Lung microvascular endothelial cell (primary cell): Measurements from ENCODE around the gene SNPH. TPM values are rescaled to one million over a fixed set of nuclear protein-coding genes. Genes with fewer than 3 reads are reported as not detected.

Experiments
- DNase-seq, 2 donors: peaks; one replicate each; pipeline versions ENCODE4 v3.0.0 to v3.0.0-alpha.2; 2010; ENCODE audit warnings: low read depth in 2 of 2
- total RNA-seq: library from RNA; depleted of rRNA; stranded (reverse); fragments of >200 nt; gene quantifications from 2 replicates; pipeline ENCODE4 v1.2.1, GENCODE V29; 2014

Gene SNPH
- total RNA-seq, 1 donor from 2014 or later: 1.8 TPM

DNA sequence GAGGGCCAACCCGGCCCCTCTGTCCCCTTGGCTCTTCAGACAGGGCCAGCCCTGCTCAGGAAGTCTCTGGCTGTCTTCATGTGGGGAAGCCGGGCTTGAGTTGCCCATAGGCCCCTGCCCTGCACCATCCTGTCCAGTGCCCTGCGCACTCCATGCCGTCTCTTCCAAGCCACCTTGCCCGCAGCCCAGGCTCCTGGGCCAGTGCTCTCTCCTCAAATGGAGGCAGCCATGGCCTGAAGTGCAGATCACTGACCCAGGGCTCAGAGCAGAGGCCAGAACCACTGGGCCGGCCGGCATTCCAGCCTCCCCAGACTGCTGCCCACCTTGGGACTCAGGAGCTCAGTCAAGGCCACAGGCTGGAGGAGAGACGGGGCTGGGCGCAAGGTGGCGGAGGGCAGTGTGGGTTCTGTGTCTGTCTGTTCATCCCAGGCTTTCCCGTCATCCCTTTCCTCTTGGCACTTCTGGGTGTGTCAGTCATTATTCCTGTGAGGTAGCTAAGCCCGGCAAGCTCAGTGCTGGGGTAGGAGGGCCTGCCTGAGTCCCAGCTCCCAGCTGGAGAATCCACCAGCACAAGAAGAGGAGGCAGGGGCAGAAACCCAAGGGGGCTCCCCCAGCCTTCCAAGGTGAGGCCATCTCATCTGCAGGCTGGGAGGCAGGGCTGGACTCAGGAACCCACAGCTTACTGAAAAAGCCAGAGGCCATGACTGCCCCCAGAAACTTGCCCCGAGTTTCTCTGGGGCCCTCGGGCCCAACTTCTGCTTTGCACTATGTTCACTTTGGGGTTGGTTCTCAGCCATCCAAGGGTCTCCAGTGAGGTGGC lies 40.4 kb downstream of the SNPH start:
- DNase-seq: no peak

DNA sequence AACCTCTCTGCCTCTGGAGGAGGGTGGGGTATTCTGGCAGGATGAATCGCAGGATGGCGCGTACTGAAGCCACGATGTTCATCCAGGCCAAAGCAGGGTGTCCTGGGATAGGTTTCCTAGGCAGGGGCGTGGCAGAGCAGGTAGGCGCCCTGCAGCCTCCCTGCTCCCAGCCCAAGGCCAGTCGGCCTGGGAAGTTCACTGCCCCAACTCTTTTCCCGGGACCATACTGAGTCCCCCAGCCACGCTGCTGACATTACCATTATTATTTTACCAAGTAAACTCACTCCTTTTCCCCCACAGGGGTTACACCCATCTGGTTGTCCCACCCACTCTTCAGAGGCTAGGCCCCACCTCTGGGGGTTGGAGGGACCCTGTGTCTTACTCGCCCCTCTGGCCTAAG lies 41.1 kb downstream of the SNPH start:
- DNase-seq: no peak

DNA sequence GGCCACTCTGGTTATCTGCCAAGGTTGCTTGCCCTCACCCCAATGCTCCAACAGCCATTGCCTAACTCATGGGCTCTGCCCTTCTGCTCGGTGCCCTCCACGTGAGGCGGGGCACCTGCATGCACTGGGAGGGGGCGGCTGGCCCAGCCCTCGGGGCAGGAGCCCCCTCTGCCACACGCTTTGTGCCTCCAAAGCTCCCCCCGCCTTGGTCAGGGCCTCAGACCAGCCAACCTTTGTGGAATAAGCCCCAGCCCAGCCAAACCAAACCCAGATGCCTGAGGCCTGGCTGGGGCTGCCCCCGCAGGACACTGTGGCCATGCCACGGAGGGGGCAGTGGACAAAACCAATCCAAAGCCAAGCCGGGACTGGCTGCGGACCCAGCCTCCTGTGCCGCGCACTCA lies 41.5 kb downstream of the SNPH start:
- no peak for DNase-seq

DNA sequence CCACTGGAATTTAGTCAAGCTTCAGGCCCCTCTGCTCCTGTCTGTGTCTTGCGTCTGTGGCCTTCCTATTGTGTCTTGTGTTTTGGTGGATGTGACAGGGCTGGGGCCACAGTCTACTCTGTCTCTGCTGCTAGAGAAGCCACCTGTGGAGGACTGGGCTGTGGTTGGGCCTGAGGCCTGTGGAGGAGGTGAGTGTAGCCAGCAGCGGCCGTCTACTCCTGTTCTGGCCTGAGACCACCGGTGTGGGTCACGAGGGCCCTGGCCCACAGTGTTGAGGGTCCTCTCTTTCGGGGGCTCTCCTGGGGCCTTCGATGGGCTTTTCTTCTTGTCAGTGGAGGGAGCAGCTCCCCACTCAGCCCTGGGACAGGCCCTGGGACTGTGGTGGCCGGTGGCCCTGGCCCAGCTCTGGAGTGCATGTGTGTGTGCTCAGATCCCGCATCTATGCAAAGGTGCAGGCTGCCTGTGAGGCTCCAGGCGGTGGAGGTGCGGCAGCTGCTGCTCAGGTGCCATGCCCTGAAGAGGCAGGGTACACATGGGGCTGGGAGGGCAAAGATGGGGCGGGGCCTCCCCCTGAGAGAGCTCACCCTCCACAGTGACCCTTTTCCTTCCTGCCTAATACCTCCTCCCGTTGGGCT lies 42.1 kb downstream of the SNPH start:
- no peak for DNase-seq

DNA sequence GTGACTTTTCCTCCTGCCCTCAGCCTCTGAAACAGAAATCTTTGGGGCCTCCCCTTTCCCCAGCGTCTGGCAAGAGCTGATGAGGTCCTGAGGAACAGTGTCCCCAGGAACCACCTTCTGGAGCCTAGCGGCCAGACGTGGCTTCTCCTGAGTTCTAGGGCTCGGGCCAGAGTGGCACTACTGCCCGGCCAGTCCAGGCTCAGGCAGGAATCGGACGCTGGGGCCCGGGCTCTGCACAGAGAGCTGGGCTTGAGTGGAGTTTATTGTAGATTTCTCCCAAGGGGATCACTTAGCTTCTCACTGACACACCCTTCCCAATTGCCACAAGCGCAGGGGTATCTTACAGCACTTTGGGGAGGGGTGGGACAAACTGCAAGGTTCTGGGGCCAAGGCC lies 42.6 kb downstream of the SNPH start:
- DNase-seq: no peak

DNA sequence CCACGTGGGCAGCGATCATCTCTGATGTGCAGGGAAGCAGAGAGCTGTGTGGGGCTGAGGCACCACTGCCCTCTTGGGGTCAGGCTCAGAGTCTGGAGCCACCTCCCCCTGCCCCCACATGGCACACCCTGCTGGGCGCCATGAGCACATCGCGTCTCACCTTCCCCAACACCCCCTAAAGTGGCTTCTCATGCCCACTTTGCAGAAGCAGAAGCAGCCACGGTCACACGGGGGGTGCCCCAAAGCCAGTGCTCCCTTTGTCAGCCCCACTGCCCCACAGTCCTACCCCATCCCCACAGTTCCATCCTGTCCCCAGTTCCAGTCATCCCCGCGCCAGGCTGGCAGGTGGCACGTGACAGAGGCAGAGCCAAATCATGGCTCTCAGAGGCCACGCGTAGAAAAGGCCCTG lies 43.3 kb downstream of the SNPH start:
- no peak for DNase-seq

DNA sequence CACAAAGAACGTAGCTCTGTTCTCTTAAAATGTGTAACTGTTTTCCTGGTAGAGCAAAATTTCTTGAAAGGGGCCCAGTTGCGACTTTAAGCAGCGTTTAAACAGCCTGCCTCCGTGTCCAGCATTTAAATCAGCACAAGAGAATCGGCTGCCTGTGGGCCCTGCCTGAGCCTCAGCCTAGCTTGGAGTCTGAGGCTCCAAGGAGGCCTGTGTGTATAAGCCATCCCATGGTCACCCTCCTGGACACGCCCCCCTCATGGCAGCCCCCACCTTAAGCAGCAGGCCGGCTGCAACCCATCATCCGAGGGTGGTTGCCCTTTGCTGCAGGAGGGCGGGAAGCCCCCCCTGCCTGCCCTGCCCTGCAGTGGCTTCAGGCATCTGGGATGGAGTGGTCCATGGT lies 44.0 kb downstream of the SNPH start:
- no peak for DNase-seq

DNA sequence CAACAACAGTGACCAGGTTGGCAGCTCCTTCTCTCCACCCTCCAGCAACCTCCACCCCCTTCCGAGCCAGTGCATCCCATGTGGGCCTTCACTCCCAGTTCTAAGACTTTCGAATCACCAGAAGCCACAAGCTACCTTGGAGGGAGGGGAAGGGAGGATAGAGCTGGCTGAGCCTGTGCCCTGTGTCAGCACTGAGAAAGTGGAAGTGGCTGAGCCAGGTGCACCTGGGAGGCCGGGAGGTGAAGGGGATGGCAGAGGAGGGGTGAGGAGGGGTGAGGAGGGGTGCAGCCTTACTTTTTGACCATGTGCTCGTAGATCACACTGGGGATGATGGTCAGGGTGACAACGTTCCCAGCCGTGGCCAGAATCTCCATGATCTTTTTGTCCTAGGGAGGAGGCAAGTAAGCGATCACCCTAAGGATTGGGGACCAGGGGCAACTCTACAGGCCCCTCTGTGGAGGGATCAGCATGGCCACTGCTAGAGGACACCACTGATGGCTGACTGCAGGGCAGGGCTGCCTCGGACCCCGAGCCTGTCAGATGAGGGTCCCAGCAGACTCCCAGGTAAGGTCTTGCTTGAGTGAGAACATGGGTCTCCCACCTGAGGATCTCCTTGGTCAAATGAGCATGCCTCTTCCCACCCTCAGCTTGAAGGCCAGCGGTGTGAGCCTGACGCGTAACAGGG lies 44.6 kb downstream of the SNPH start:
- no peak for DNase-seq

DNA sequence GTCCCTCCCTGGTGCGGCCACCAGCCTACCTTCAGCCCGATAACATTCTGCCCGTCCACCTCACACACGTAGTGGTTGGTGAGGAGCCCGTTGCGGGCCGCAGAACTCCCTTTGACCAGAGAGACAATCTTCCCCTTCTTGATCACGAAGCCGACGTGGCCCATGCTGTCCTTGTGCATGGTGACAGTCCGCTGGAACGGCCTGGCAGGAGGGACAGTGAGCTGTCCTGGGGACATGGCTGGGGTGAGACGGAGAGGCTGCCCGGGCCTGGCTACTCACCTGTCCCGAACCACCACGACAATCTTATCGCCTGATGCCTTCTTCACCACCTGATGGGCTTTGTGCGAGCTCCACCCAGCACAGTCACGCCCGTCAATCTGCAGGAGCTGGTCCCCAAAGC lies 46.2 kb downstream of the SNPH start:
- no peak for DNase-seq

DNA sequence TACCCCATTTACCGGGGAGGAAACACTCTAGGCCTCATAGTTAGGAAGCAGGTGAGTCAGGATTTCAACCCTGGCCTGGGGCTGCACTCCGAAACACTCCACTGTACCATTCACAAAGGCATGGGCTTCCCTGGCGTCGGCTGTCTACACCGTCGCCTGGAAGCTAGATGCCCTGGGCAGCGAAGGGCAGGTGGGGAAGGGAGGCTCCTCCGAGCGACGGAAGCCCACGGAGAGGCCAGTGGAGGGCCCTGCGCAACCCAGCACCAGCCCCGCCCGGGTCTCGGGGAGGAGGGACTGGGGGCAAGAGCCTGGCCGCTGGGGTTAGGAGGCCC lies 46.8 kb downstream of the SNPH start:
- no peak for DNase-seq

DNA sequence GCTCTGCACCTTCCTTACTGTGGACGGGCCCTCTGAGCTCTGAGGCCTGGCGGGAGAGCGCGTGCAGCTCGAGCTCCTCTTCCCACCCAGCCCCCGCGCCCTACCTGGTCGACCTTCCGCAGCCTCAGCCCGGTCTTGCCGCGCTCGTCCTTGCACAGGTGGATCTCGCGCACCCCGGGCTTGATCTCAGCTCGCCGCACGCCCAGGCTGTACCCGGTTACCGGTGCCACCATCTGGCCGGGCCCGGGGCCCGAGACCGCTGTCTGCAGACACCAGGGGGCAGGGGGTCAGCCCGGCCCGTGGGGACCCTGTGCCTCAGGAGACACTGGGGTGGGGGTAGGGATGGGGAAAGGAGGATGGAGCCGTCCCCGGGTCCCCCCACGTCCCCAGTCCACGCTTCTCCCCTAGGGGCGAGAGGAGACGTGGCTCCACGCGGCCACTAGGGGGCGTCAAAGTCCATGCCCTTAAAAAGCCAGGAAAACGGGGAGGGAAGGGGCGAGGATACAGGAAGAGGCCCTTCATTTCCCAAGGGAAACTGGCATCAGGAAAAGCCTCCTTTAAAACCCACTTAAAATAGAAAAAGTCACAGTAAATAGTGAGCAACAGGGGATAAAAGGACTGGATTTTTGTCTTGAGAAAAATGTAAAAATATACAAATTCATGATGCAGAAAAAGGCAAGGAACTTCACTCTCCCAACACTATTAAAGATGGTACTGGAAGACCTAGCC lies 47.3 kb downstream of the SNPH start:
- DNase-seq: peak; percentile 82 to 90

DNA sequence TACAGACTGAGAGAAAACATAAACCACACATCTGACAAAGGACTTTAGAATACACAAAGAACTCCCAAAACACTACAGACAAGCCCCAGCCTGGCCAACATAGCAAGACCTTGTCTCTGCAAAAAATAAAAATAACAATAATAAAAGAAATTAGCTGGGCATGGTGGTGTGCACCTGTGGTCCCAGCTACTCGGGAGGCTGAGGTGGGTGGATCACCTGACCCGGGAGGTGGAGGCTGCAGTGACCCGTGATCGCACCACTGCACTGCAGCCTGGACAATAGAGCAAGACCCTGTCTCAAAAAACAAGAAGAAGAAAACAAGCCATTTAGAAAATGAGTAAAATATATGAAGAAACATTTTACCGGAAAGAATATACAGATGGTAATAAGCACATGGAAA lies 49.7 kb downstream of the SNPH start:
- no peak for DNase-seq

DNA sequence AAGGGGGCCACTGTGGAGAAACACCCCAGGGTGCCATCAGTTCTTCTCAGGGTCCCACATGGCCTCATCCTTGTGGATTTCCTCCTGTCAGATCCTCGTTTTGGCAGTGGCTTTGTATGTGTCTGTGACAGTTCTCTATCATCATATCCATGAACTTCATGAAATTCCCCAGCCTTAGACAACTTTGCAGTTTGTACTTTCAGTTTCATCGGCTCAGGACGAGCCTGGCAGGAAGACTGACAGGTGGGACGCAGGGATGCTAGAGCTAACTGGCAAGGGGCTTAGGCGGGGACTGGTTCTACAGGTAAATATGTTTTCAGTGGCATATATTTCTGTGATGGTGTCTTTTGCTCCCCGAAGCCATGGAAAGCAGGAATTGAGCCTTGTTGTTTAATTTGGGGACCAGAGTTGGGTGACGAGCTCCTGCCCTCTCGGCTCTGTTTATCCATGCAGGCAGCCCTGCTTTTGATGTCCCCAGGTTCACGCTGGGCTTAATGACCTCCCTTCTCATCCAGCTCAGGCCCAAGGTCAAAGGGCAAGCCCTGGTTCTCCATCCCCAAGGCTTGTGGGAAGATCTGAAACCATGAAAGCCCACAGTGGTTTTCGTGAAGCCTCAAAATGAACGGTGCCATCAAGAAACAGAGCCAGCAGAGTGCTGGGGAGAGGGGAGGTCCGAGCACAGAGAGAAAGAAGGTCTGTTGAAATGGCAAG lies 51.6 kb downstream of the SNPH start:
- peak; percentile 32 to 62 for DNase-seq

DNA sequence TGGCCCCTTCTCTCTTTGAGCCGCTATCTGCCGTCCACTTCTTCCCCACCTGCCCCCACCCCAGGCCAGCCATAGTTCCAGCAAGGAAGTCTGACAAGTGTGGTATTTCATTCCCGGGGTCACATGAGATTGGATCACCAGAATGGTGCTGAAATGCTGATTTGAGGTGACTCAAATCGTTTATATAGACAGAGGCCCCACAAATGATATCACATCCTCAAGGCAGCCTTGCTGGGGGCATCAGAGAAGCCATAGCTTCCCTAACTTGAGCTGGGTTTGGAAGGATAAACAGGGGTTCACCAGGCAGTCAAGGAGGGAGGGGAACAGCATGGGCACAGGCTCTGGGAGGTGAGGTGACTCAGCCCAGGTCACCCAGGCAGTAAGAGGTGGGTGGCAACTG lies 53.0 kb downstream of the SNPH start:
- DNase-seq: peak in 1 of 2 donors; percentile 46

DNA sequence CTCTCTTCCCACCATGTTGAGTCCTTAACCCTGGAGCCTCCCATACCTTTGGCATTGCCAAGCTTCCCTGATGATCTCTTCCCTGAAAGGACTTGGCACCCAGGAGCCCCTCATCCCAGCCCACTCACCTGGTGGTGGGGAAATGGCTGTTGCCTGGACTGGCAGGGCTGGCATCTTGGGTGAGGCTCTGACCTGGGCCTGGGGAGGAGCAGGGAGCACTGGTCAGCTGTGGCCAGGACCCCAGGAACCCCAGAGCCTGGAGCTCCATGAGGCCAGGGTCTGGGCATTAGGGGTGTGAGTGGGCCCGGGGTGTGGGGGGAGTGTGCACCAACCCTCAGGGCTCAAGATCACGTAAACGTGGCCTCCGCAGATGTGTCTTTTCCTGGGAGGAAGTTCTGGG lies 53.4 kb downstream of the SNPH start:
- no peak for DNase-seq

DNA sequence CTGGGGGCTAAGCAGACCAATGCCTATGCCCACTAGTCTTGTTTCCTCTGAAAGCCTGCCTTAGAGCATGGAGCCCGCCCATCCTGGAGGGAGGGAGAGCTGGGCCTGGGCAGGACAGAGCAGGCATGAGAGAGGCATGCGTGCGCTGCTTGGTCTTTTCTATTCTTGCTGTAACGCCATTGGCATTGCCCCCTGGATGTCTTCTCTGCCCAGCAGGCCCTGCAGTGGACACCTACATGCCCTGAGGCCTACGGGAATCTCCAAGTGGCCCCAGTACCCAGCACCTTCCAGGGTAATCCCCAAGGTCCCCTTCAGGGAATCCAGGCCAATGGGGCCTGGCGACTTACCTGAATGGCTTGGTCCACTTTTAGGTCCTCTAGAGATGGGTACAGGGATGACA lies 53.9 kb downstream of the SNPH start:
- no peak for DNase-seq

DNA sequence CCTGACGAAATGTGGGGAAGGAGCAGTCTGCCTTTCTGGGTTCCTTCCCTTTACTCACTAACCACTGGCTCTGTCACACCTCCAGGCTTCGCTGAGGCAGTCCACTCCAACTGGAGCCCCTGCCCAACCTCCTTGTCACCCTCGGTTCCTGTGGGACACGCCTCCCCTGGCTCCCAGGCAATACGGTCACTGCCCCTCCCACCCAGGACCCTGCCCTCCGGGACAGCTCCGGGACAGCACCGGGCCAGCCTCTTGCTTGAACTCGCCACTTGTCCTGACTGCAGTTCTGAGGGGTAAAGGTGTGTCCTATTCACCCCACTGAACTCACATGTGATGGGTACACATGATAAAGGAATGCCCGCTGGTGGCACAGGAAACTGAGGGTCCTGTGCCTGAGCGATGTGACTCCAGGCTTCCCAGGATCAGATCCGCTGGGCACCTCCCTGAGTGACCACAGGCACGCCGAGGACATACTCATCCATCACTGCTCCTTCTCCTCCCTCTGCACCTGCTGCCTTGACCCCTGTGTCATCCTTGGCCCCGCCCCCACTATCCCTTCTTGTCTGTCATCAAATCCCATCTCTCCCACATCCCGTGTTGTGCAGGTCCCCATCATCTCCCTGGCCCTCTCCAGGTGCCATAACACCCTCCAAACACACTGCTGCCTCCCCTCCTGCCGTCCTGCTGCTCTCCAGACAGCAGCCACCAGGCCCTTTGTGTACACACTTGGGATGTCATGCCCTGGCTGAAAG lies 55.0 kb downstream of the SNPH start:
- DNase-seq: no peak

DNA sequence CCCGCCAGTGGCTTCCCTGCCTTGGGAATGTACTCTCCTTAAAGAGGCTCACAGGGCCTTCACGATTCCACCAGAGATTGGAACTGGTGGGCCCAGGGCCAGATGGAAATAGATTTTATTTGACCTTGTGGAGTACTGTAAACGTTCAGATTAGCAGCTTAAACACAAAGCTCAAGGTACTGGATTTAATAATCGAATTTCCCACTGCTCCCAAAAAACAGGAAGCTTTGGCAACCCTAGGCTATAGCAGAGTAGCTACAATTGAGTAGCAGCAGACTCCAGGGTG lies 55.5 kb downstream of the SNPH start:
- no peak for DNase-seq

DNA sequence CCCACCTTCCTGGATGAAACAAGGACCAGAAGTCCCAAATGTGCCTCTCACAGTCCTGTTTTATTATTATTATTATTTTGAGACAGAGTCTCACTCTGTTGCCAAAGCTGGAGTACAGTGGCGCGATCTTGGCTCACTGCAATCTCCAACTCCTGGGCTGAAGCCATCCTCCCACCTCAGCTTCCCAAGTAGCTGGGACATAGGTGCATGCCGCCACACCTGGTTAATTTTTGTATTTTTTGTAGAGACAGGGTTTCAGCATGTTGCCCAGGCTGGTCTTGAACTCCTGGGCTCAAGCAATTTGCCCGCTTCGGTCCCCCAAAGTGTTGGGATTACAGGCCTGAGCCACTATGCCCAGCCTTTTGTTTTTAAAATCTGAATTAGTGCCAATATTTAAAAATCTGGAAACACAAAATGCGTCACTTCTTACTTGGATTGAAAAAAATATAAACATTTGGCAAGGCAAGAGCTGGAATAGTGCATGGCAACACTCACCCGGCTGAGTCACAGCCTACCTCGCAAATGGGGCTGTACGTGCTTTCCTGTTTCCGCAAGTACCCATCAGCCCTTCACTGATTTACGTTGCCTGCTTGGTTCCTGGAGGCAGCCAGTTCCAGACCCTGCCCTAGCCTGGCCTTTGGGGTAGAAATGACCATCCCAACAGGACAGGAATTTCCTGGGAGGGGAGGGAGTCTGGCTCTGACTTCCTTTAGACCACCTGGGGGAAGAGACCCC lies 56.6 kb downstream of the SNPH start:
- DNase-seq: peak; percentile 99

DNA sequence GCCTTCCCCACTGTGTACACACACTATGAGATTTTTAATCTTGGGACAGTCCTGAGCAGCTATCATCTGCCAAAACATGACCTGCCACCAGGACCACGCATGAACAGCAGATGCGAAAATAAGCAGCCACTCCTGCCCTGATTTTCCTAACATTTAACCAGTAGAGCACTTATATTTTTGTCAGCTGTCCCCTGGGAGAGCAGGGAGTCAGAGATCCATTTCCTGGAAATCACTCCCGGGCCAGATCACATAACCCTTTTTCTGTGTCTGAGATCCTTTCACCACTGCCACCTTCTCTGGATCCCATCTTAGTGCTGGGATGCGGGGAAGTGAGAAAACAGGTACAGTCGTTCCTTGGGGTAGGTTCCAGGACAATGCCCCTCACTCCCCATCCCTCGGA lies 57.2 kb downstream of the SNPH start:
- DNase-seq: peak in 1 of 2 donors; percentile 61
